Endothelial cell (in vitro differentiated cells): Measurements from ENCODE around the gene PIP5KL1. TPM values are rescaled to one million over a fixed set of nuclear protein-coding genes. Genes with fewer than 3 reads are reported as not detected.

ENCODE experiments used
- DNase-seq: peaks from one replicate; pipeline ENCODE4 v3.0.0; 2021; ENCODE audit warnings: low spot score
- H3K27ac Mint-ChIP-seq: one replicate; pipeline ENCODE4 v1.8.0; 2021; ENCODE audit warnings: mixed read lengths, inconsistent platforms; ENCODE audit not compliant: unreplicated experiment
- H3K27me3 Mint-ChIP-seq: one replicate; pipeline ENCODE4 v1.8.0; 2021; ENCODE audit warnings: mild to moderate bottlenecking, moderate library complexity, mixed read lengths, inconsistent platforms; ENCODE audit not compliant: unreplicated experiment
- H3K36me3 Mint-ChIP-seq: one replicate; pipeline ENCODE4 v1.8.0; 2021; ENCODE audit warnings: mild to moderate bottlenecking, low read depth, mixed read lengths, inconsistent platforms; ENCODE audit not compliant: unreplicated experiment
- H3K4me1 Mint-ChIP-seq: one replicate; pipeline ENCODE4 v1.8.0; 2021; ENCODE audit warnings: mild to moderate bottlenecking, mixed read lengths, inconsistent platforms; ENCODE audit not compliant: unreplicated experiment
- H3K4me3 Mint-ChIP-seq: one replicate; pipeline ENCODE4 v1.8.0; 2021; ENCODE audit warnings: mild to moderate bottlenecking, mixed read lengths, inconsistent platforms; ENCODE audit not compliant: unreplicated experiment
- H3K9me3 Mint-ChIP-seq: one replicate; pipeline ENCODE4 v1.8.0; 2021; ENCODE audit warnings: mixed read lengths, inconsistent platforms; ENCODE audit not compliant: unreplicated experiment
- total RNA-seq: library from RNA; stranded (reverse); fragmentation: NEBNext Ultra II Directional; extraction: Animal tissue kit (Norgen Biotek cat#: 25700); gene quantifications from one replicate; pipeline ENCODE4 v1.2.1, GENCODE V29; 2021; ENCODE audit not compliant: unreplicated experiment
- TF ChIP-seq, protein P1 (sequence below): fragments of 200-600 bp; sonication (generic); IDR thresholded peaks from one replicate; pipeline ENCODE4 v1.5.0; 2021; ENCODE audit warnings: antibody characterized with exemption; ENCODE audit not compliant: unreplicated experiment

PIP5KL1 gene
- total RNA-seq, 1 donor from 2014 or later = 2.4 TPM

- DNase-seq = peak; percentile 77
- H3K27ac Mint-ChIP-seq = no peak overlapping the region
- H3K4me1 Mint-ChIP-seq = peaks cover 26% of the 10 kb centered on the region
- no peak overlapping the region for H3K4me3 Mint-ChIP-seq
- no peaks in the 10 kb centered on the region for H3K9me3 Mint-ChIP-seq
- peaks cover 3% of the 10 kb centered on the region for H3K36me3 Mint-ChIP-seq
- TF ChIP-seq, protein P1, sequence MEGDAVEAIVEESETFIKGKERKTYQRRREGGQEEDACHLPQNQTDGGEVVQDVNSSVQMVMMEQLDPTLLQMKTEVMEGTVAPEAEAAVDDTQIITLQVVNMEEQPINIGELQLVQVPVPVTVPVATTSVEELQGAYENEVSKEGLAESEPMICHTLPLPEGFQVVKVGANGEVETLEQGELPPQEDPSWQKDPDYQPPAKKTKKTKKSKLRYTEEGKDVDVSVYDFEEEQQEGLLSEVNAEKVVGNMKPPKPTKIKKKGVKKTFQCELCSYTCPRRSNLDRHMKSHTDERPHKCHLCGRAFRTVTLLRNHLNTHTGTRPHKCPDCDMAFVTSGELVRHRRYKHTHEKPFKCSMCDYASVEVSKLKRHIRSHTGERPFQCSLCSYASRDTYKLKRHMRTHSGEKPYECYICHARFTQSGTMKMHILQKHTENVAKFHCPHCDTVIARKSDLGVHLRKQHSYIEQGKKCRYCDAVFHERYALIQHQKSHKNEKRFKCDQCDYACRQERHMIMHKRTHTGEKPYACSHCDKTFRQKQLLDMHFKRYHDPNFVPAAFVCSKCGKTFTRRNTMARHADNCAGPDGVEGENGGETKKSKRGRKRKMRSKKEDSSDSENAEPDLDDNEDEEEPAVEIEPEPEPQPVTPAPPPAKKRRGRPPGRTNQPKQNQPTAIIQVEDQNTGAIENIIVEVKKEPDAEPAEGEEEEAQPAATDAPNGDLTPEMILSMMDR = peak; percentile 97
- peaks cover 11% of the 10 kb centered on the region for H3K27me3 Mint-ChIP-seq
Observed at GRCh38 chr9:127921557-127922120, 8.9 kb downstream of the PIP5KL1 start.

GRCh38 chr9:127920794-127921193 lies 9.8 kb downstream of the PIP5KL1 start:
- Mint-ChIP-seq H3K4me3 (no peak overlapping the region), H3K4me1 (peaks cover 26% of the 10 kb centered on the region), H3K27me3 (peaks cover 6% of the 10 kb centered on the region), H3K9me3 (no peaks in the 10 kb centered on the region), H3K36me3 (no peaks in the 10 kb centered on the region), H3K27ac (no peak overlapping the region)
- TF ChIP-seq, protein P1 = no peak
- DNase-seq = no peak

DNA sequence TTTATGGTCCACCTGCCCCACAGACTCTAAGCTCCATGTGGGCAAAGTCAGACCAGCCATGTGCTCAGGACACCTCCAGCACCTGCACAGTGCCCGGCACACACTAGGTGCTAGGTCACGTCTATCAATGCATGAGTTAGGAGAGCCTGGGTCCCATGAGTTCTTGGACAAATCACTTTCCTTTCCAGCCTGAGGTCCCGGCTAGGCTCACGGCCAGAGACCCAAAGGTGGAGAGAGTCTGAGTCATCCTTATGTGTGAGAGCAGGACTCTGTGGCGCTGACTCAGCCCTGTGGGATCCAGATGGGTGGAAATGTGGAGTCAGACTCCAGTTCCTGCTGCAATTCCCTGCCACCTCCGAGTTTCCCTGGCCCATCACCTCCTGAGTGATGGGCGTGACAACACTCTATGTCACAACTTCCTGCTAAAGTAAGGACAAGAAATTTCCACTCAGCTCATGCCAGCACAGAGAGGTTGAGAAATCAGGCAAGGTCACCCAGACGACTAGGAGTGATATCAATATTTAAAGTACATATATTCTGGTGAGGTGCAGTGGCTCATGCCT lies 11.2 kb downstream of the PIP5KL1 start:
- H3K36me3 Mint-ChIP-seq = no peaks in the 10 kb centered on the region
- H3K4me3 Mint-ChIP-seq = peak overlapping the region; percentile 38
- H3K4me1 Mint-ChIP-seq = peaks cover 22% of the 10 kb centered on the region
- no peaks in the 10 kb centered on the region for H3K27me3 Mint-ChIP-seq
- H3K27ac Mint-ChIP-seq = no peak overlapping the region
- no peaks in the 10 kb centered on the region for H3K9me3 Mint-ChIP-seq
- DNase-seq = no peak
- TF ChIP-seq, protein P1 = no peak

DNA sequence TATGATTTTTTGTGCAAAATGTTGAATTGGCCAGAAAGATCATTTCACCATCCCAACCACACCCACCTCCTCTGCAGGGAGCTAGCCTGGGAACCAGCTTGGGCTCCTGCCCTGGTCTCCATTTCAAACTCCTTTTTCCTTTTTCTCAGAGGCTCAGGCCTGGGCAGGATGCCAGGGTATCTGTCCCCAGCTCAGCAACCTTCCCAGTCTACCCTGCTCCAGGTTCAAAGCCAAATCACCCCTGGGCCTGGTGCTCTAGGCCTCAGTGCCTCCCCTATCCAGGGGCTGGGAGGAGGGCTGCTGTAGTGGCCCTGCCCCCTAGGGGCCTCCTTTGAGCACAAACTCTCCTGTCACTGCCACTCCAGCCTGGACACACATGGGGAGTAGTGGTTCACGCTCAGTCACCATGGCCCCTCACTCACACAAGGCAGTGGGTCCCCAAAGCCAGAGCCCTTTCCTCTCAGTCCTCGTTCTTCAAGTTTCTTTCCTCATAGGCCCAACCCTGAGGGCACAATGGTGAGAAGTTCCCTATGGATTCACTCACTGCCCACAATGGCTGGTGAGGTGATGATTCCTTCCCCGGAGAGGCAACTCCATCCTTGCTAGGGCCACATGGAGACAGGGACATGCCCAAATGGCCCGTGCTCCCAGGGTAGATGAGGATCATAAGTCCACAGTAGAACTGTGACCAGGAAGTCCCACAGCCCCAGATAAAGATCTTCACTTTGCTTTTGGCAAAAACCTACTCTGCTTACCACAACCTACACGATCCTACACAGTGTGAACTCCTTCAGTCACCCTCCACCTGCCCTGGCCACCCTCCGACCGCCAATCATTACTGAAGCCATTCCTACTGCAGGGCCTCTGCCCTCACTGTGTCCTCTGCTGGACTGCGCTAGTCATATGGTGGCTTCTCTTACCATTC lies 12.1 kb downstream of the PIP5KL1 start:
- TF ChIP-seq, protein P1 = no peak
- DNase-seq = no peak
- Mint-ChIP-seq H3K4me3 (peak overlapping the region; percentile 38), H3K9me3 (no peaks in the 10 kb centered on the region), H3K27ac (no peak overlapping the region), H3K4me1 (peaks cover 22% of the 10 kb centered on the region), H3K27me3 (no peaks in the 10 kb centered on the region), H3K36me3 (no peaks in the 10 kb centered on the region)
